Aorta (tissue), 5 donors: ENCODE data around the gene PCDHGA11. TPM values are rescaled to one million over a fixed set of nuclear protein-coding genes. Genes with fewer than 3 reads are reported as not detected.
"Not testable (repeated sequence)": the region's sequence is repeated elsewhere in the genome, so short reads cannot be mapped to it uniquely, and the experiment has no call there.

Source experiments
- ATAC-seq: fragments of 200-7000 bp; cut with Tn5 transposase; one replicate; pipeline ENCODE4 v1.9.1; 2022; ENCODE audit warnings: moderate library complexity; ENCODE audit not compliant: low FRiP score
- DNase-seq, 2 donors: peaks; one replicate each; pipeline ENCODE4 v3.0.0-alpha.2; 2020
- H3K27ac ChIP-seq, 2 donors: one replicate each; pipeline ENCODE4 v1.5.1; 2013; ENCODE audit warnings: low read length in 2 of 2, mild to moderate bottlenecking in 2 of 2, moderate library complexity in 2 of 2, control low read depth in 1 of 2, inconsistent platforms in 1 of 2, low read depth in 1 of 2
- H3K27me3 ChIP-seq, 2 donors: one replicate each; pipeline ENCODE4 v1.6.1; 2013; ENCODE audit warnings: control low read depth in 1 of 2, low read length in 1 of 2, mild to moderate bottlenecking in 1 of 2, moderate library complexity in 1 of 2; ENCODE audit not compliant: insufficient read depth in 2 of 2, control insufficient read depth in 1 of 2
- H3K36me3 ChIP-seq, 2 donors: one replicate each; pipeline ENCODE4 v1.6.1; 2013; ENCODE audit warnings: control low read depth in 1 of 2, low read length in 1 of 2, mild to moderate bottlenecking in 1 of 2; ENCODE audit not compliant: insufficient read depth in 2 of 2, control insufficient read depth in 1 of 2
- H3K4me1 ChIP-seq, 2 donors: one replicate each; pipeline ENCODE4 v1.6.1; 2013; ENCODE audit warnings: low read length in 2 of 2, control low read depth in 1 of 2, mild to moderate bottlenecking in 1 of 2, moderate library complexity in 1 of 2; ENCODE audit not compliant: insufficient read depth in 2 of 2, control insufficient read depth in 1 of 2
- H3K4me3 ChIP-seq, 2 donors: one replicate each; pipeline ENCODE4 v1.5.1; 2013; ENCODE audit warnings: low read length in 2 of 2, control low read depth in 1 of 2, mild to moderate bottlenecking in 1 of 2
- H3K9me3 ChIP-seq: one replicate; pipeline ENCODE4 v1.6.1; 2013; ENCODE audit warnings: mild to moderate bottlenecking, low read length; ENCODE audit not compliant: control insufficient read depth
- WGBS, 2 donors: extraction: QIAGEN DNeasy Blood & Tissue Kit; methylation state at CpG; one replicate each; pipeline ENCODE4 v1.1.7; 2013; 5-methylcytosine and 5-hydroxymethylcytosine counted together
- intact Hi-C, 2 donors: fragments of 100-400 bp; cut with DNase I; formaldehyde crosslinking; loops; one replicate each; pipeline versions ENCODE4 v1.14.2 to v1.15.0; 2022
- polyA plus RNA-seq, 2 donors: library from polyadenylated mRNA; stranded (reverse); fragments of 200-250 nt; gene quantifications; one replicate each; pipeline ENCODE4 v1.2.3, GENCODE V29; 2013
- total RNA-seq, 2 donors: library from RNA; stranded (reverse); fragmentation: NEBNext Ultra II Directional; extraction: Animal tissue kit (Norgen Biotek cat#: 25700); gene quantifications; one replicate each; pipeline ENCODE4 v1.2.1, GENCODE V29; 2021
- donor health status: healthy with polysubstance abuse.
- donor health status: Bipolar disorder and iron deficiency.
- donor health status: DM: no; HTN: no; CAD: no.
- donor health status: DM: no; HTN: no; CAD: no.
- donor health status: DM: yes; HTN: yes; CAD: no.

PCDHGA11 gene
- total and polyA plus RNA-seq, 4 donors: 0.50 to 9.2 (median 3.9) TPM

GRCh38 chr5:141421489-141421855, 621 bp downstream of the PCDHGA11 start:
- no peak for ATAC-seq
- intact Hi-C loops: loop anchor here in 1 of 2 donors (5.0 kb wide), 2 partner anchors 49 to 106 kb away; partner anchors contain the start of genes PCDHGA6 and PCDHGB3

GRCh38 chr5:141422742-141423291, 2.0 kb downstream of the PCDHGA11 start:
- intact Hi-C loops: loop anchor here in 1 of 2 donors (5.0 kb wide), 2 partner anchors 51 to 104 kb away; partner anchors contain the start of genes PCDHGA6 and PCDHGB3
- Histone ChIP-seq H3K36me3 (no peaks in the 10 kb centered on the region), H3K4me3 (no peak overlapping the region), H3K9me3 (peaks cover 47% of the 10 kb centered on the region), H3K4me1 (no peaks in the 10 kb centered on the region), H3K27ac (no peak overlapping the region), H3K27me3 (no peaks in the 10 kb centered on the region)
- ATAC-seq (no peak), DNase-seq (no peak)
- 16 to 22% methylated on average over 42 of the region's 42 CpGs for WGBS, 2 donors

More at GRCh38 chr5:141421489-141421855, 621 bp downstream of the PCDHGA11 start:
- H3K4me3 ChIP-seq: no peak overlapping the region
- H3K9me3 ChIP-seq: peaks cover 40% of the 10 kb centered on the region
- H3K27me3 ChIP-seq: no peaks in the 10 kb centered on the region
- no peak overlapping the region for H3K27ac ChIP-seq
- H3K4me1 ChIP-seq: no peaks in the 10 kb centered on the region
- DNase-seq: no peak
- H3K36me3 ChIP-seq: no peaks in the 10 kb centered on the region
- 13% methylated on average over 13 of the region's 13 CpGs for WGBS, 2 donors

GRCh38 chr5:141427783-141428426, 7.1 kb downstream of the PCDHGA11 start:
- no peak overlapping the region for H3K4me3 ChIP-seq
- 35 to 39% methylated on average over 53 of the region's 53 CpGs for WGBS, 2 donors

GRCh38 chr5:141430332-141431113, 9.7 kb downstream of the PCDHGA11 start, which contains the start of gene PCDHGA12:
PCDHGA12 (plus strand) TSS chr5:141430507; CDS start chr5:141430760, 253 bp downstream.
- H3K27me3 ChIP-seq: no peaks in the 10 kb centered on the region
- DNase-seq (peak in 1 of 2 donors; percentile 77), ATAC-seq (peak; percentile 72)
- H3K27ac ChIP-seq: no peak within 1 kb of the TSS
- H3K4me1 ChIP-seq: no peaks in the 10 kb centered on the region
- no peak within 1 kb of the TSS for H3K4me3 ChIP-seq
- H3K36me3 ChIP-seq: no peaks in the 10 kb centered on the region
- intact Hi-C loops: no loop called here
- H3K9me3 ChIP-seq: peaks cover 39% of the 10 kb centered on the region
- 12 to 15% methylated on average over 33 of the region's 33 CpGs for WGBS, 2 donors

More at GRCh38 chr5:141427783-141428426, 7.1 kb downstream of the PCDHGA11 start:
- H3K9me3 ChIP-seq: peaks cover 40% of the 10 kb centered on the region
- H3K36me3 ChIP-seq: no peaks in the 10 kb centered on the region
- no peaks in the 10 kb centered on the region for H3K27me3 ChIP-seq
- ATAC-seq: no peak
- H3K4me1 ChIP-seq: no peaks in the 10 kb centered on the region
- intact Hi-C loops: no loop called here
- DNase-seq: no peak
- no peak overlapping the region for H3K27ac ChIP-seq

- intact Hi-C loops: no loop called here
- DNase-seq: no peak
- no peaks in the 10 kb centered on the region for H3K4me1 ChIP-seq
- H3K4me3 ChIP-seq: no peak overlapping the region
- ATAC-seq: no peak
- H3K9me3 ChIP-seq: peaks cover 36% of the 10 kb centered on the region
- H3K36me3 ChIP-seq: no peaks in the 10 kb centered on the region
- no peaks in the 10 kb centered on the region for H3K27me3 ChIP-seq
- no peak overlapping the region for H3K27ac ChIP-seq
- 12 to 15% methylated on average over 37 of the region's 37 CpGs for WGBS, 2 donors
These were observed 10.4 kb downstream of the PCDHGA11 start for GRCh38 chr5:141431286-141431685.

GRCh38 chr5:141432308-141432707, 11.5 kb downstream of the PCDHGA11 start:
- not testable (repeated sequence) for H3K4me1 ChIP-seq

GRCh38 chr5:141432726-141433125, 11.9 kb downstream of the PCDHGA11 start:
- intact Hi-C loops, H3K27ac ChIP-seq, H3K27me3 ChIP-seq, ATAC-seq, H3K4me1 ChIP-seq, H3K36me3 ChIP-seq, H3K4me3 ChIP-seq, DNase-seq: not testable (repeated sequence)
- peaks cover 29% of the 10 kb centered on the region for H3K9me3 ChIP-seq
- 21 to 23% methylated on average over 25 to 29 of the region's 29 CpGs for WGBS, 2 donors

More at GRCh38 chr5:141432308-141432707, 11.5 kb downstream of the PCDHGA11 start:
- DNase-seq, H3K27me3 ChIP-seq, H3K27ac ChIP-seq, ATAC-seq, H3K4me3 ChIP-seq, H3K36me3 ChIP-seq, intact Hi-C loops: not testable (repeated sequence)
- H3K9me3 ChIP-seq: peaks cover 31% of the 10 kb centered on the region
- 27 to 29% methylated on average over 35 to 38 of the region's 38 CpGs for WGBS, 2 donors

- no peaks in the 10 kb centered on the region for H3K27me3 ChIP-seq
- ATAC-seq (no peak), DNase-seq (no peak)
- H3K27ac ChIP-seq: no peak overlapping the region
- no peaks in the 10 kb centered on the region for H3K36me3 ChIP-seq
- no peak overlapping the region for H3K4me3 ChIP-seq
- no peaks in the 10 kb centered on the region for H3K4me1 ChIP-seq
- 73 to 76% methylated on average over 2 of the region's 2 CpGs for WGBS, 2 donors
- H3K9me3 ChIP-seq: peaks cover 24% of the 10 kb centered on the region
- intact Hi-C loops: no loop called here
These were observed 13.2 kb downstream of the PCDHGA11 start for GRCh38 chr5:141434006-141434405.
